Measurements from ENCODE around the gene ATF7IP2. TPM values are rescaled to one million over a fixed set of nuclear protein-coding genes. Genes with fewer than 3 reads are reported as not detected.
A peak's percentile ranks its signal among the peaks of the same experiment; 100 is the strongest.

ATF7IP2 gene
- total and polyA plus RNA-seq, 2 of the 13 experiments (the other 11 are each of a cell fraction or from before 2014, with no cell fraction given): 117 to 217 TPM

DNA sequence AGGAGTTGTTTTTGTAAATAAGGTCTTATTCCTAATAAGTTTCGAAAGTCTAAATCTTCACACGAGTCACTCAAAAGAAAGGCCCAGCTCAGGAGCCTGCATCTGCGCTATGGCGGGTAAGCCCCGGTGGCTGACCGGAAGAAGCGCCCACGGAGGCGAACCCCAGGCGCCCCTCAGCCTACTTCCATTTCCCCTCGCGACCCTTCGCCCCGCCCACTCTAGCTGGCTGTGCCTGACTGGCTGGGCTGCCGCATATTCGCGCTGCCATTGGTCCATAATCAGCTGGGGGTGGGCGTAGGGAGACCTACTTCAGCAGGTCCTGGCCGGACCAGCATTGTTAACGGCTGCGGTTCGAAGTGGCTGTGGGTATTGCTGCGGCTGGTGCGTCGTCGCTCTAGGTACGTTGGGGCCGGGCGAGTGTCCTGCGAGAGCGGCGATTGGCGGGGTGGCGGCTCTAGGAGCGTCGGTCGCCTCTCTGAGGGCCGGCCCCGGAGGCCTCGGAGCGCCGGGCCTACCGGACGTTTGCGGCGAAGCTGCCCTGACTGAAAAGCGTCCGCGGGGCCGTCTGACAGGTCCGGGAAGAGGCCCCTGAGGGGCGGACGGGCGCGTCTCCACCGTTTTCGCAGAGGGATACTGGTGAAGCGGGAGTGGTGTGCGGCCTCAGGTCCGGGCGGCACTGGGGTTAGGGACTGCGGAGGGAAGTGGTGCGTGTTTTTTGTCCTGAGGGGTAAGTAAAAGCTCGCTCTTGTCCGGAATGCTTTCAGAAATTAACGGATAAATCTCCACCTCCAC lies at the start of gene ATF7IP2 (continued):
- TF ChIP-seq PCBP1 (IDR thresholded peaks at IDR 0.05; ENCODE audit: borderline replicate concordance, low read depth, low read length) (peak; percentile 94), ETV5 (CRISPR knock-in tag; IDR thresholded peaks at IDR 0.05; ENCODE audit: borderline replicate concordance) (peak; percentile 88), MTA3 (CRISPR knock-in tag; IDR thresholded peaks at IDR 0.05) (no peak), ZNF883 (CRISPR knock-in tag; IDR thresholded peaks at IDR 0.05; ENCODE audit: not compliant biosample characterization) (peak; percentile 99), ZNF776 (CRISPR knock-in tag; IDR thresholded peaks at IDR 0.05) (peak; percentile 99), ATF7 (IDR thresholded peaks at IDR 0.05) (no peak), ATF7 (CRISPR knock-in tag; IDR thresholded peaks at IDR 0.05) (no peak; the same call in 1 of the 2 replicates), ZFP37 (CRISPR knock-in tag; IDR thresholded peaks at IDR 0.05; ENCODE audit: borderline replicate concordance) (peak; percentile 92; the same call in 1 of the 2 replicates), RORA (CRISPR knock-in tag; IDR thresholded peaks at IDR 0.05) (no peak; the same call in 1 of the 2 replicates), SPEN (CRISPR knock-in tag; IDR thresholded peaks at IDR 0.05; ENCODE audit: low read depth) (peak; percentile 89), JUND (CRISPR knock-in tag; IDR thresholded peaks at IDR 0.05) (peak; percentile 78), TIGD3 (CRISPR knock-in tag; IDR thresholded peaks at IDR 0.05; ENCODE audit: borderline replicate concordance) (peak; percentile 82; the same call in 1 of the 2 replicates), RBFOX2 (IDR thresholded peaks at IDR 0.05; ENCODE audit: low read depth, low read length) (peak; percentile 100), ZNF607 (CRISPR knock-in tag; IDR thresholded peaks at IDR 0.05; ENCODE audit: borderline replicate concordance) (0 out of 2 replicates have a peak, but pooled peaks have one; percentile 17), ZNF337 (CRISPR knock-in tag; IDR thresholded peaks at IDR 0.05; ENCODE audit: borderline replicate concordance, low read depth) (peak; percentile 86; the same call in 1 of the 2 replicates), ZNF354B (CRISPR knock-in tag; IDR thresholded peaks at IDR 0.05) (peak; percentile 99), ZNF432 (CRISPR knock-in tag; IDR thresholded peaks at IDR 0.05; ENCODE audit: borderline replicate concordance) (no peak), ZNF674 (CRISPR knock-in tag; IDR thresholded peaks at IDR 0.05; ENCODE audit: low read depth) (peak; percentile 77; the same call in 1 of the 2 replicates), ZNF260 (CRISPR knock-in tag; IDR thresholded peaks at IDR 0.05; ENCODE audit: borderline replicate concordance, low read depth) (no peak), ZBTB1 (CRISPR knock-in tag; IDR thresholded peaks at IDR 0.05; ENCODE audit: borderline replicate concordance) (peak; percentile 56; the same call in 1 of the 2 replicates), ZBTB25 (CRISPR knock-in tag; IDR thresholded peaks at IDR 0.05) (peak; percentile 91), MTF1 (CRISPR knock-in tag; IDR thresholded peaks at IDR 0.05) (peak; percentile 76; the same call in 1 of the 2 replicates)
- TF ChIP-seq, protein P1, sequence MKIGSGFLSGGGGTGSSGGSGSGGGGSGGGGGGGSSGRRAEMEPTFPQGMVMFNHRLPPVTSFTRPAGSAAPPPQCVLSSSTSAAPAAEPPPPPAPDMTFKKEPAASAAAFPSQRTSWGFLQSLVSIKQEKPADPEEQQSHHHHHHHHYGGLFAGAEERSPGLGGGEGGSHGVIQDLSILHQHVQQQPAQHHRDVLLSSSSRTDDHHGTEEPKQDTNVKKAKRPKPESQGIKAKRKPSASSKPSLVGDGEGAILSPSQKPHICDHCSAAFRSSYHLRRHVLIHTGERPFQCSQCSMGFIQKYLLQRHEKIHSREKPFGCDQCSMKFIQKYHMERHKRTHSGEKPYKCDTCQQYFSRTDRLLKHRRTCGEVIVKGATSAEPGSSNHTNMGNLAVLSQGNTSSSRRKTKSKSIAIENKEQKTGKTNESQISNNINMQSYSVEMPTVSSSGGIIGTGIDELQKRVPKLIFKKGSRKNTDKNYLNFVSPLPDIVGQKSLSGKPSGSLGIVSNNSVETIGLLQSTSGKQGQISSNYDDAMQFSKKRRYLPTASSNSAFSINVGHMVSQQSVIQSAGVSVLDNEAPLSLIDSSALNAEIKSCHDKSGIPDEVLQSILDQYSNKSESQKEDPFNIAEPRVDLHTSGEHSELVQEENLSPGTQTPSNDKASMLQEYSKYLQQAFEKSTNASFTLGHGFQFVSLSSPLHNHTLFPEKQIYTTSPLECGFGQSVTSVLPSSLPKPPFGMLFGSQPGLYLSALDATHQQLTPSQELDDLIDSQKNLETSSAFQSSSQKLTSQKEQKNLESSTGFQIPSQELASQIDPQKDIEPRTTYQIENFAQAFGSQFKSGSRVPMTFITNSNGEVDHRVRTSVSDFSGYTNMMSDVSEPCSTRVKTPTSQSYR (CRISPR knock-in tag; IDR thresholded peaks at IDR 0.05; ENCODE audit: borderline replicate concordance): peak; percentile 72; the same call in 1 of the 2 replicates
